Forelimb muscle (tissue), 1 donor: Measurements from ENCODE around the gene PCGF6. TPM values are rescaled to one million over a fixed set of nuclear protein-coding genes. Genes with fewer than 3 reads are reported as not detected.
"Not testable (repeated sequence)": the region's sequence is repeated elsewhere in the genome, so short reads cannot be mapped to it uniquely, and the experiment has no call there.

Experiments
- DNase-seq: peaks from one replicate; pipeline ENCODE4 v3.0.0-alpha.2; 2013; ENCODE audit warnings: low read depth
- polyA plus RNA-seq: library from polyadenylated mRNA; unstranded; fragments of 120-200 nt; gene quantifications from one replicate; pipeline ENCODE4 v1.2.1, GENCODE V29; 2013; ENCODE audit not compliant: insufficient read length

The PCGF6 gene, protein sequence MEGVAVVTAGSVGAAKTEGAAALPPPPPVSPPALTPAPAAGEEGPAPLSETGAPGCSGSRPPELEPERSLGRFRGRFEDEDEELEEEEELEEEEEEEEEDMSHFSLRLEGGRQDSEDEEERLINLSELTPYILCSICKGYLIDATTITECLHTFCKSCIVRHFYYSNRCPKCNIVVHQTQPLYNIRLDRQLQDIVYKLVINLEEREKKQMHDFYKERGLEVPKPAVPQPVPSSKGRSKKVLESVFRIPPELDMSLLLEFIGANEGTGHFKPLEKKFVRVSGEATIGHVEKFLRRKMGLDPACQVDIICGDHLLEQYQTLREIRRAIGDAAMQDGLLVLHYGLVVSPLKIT
- 8.5 TPM for polyA plus RNA-seq

DNA sequence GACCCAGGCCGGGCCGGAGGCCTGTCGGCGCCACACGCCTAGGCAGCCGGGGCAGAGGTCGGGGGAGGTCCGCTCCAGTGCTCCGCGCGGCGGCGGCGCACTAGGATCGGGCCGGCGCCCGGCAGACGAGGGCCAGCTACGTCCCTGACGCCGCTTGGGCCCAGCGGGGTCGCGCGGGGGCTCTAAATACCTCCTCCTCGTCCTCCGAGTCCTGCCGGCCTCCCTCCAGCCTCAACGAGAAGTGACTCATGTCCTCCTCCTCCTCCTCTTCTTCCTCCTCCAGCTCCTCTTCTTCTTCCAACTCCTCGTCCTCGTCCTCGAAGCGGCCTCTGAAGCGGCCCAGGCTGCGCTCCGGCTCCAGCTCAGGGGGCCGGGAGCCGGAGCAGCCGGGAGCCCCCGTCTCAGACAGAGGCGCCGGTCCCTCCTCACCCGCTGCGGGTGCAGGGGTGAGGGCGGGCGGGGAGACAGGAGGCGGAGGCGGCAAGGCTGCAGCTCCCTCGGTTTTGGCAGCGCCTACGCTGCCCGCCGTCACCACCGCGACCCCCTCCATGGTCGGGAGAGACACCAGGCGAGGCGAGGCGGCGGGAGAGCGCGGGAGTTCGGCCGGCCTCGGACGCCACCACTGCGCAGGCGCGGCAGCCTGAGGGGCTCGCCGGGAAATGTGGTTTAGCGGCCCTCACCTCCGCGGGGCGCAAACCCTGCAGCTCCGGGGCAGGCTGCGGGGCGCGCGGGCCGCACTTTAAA, at the start of gene PCGF6:
PCGF6 (minus strand) TSS at position 624 of the 744 bp plus-strand sequence; CDS start at position 550, 74 bp downstream.
- no peak for DNase-seq

DNA sequence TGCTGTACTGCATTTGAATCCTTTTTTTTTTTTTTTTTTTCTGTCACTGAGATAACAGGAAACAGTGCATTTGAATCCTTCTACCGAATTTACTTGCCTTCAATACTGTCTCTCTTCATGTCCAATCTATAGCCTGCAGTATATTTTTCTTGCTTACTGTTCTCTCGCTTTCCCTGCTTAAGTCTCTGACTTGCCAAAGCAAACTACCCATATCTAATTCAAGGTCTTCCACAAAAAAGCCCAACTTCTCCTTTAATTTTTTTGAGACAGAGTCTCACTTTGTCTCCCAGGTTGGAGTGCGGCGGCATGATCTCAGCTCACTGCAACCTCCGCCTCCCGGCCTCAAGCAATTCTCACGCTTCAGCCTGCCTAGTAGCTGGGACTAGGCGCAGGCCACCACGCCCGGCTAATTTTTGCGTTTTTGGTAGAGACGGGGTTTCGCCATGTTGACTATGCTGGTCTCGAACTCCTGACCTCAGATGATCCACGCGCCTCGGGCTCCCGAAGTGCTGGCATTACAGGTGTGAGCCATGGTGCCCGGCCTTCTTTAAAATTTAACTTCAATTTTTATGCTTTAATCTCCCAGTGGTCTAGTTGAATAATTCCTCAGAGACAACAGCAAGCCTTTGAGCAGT, 46.4 kb upstream of the PCGF6 start:
- DNase-seq, result no peak

DNA sequence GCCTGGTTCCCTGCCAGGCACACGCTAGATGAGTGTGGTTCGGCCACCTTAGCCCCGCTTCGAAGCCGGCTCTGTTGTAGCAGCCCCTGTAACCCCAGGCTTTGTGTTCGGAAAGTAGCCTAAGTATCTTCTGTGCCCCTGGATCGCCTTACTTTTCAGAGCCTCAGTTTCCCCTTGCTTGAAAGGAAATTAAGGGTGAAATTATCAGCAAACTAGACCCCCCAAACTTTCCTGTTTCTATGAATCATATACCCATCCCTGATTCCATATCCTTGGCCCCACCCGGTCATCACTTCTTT, 45.8 kb upstream of the PCGF6 start:
- no peak for DNase-seq

DNA sequence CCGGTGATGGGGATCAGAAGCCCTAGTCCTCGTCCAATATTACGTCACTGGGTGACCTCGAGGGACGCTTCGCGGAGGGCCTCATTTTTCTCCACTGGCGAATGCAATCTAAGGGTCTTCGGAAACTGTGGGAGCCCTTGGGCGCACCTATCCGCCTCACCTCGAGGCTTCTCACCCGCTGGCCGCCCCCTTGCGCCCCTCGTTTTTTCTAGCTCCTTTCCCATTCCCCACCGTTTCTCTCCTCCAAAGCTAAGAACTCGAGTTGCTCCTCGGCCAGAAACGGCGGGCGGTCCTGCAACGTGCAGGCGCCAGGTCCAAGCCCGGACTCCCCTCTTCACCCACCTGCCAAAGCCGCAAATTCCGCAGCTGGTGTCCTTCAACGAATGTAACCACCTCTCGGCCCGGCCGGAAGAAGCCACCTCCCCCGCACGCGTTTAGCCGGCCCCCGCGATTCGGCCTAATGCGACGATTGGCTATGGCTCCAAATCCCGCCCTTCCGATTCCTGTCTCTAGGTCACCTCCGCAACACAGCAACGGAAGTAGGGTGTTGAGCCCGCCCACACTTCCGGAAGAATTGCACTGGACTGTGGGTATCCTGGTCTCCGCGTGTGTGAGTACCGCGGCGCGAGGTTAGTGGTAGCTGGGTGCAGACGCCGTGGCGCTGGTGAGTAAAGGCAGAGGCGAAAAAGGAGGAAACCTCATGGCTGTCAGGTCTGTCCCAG, 45.3 kb upstream of the PCGF6 start, which contains the start of the genes ATP5MK and PDCD11:
ATP5MK (minus strand) TSS at position 409 of the 722 bp plus-strand sequence. CDS start 4,018 bp downstream, outside the sequence.
PDCD11 (plus strand) TSS at position 560 of the 722 bp plus-strand sequence. CDS start 1,801 bp downstream, outside the sequence.
- peak; percentile 97 for DNase-seq

DNA sequence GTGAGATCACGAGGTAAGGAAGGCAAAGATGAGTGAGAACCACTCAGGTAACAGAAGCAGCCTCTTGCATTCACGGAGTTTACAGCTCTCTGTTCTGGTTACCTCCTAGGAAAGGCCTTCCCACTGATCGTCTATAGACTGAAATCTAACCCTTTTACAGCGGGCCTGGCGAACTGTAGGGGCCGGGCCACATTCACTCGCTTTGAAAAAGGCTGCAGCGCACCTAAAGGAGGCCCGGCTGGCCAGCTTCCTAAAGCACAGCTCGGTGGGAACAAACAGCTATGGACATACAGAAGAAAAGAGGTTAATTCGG, 44.8 kb upstream of the PCGF6 start:
- no peak for DNase-seq

DNA sequence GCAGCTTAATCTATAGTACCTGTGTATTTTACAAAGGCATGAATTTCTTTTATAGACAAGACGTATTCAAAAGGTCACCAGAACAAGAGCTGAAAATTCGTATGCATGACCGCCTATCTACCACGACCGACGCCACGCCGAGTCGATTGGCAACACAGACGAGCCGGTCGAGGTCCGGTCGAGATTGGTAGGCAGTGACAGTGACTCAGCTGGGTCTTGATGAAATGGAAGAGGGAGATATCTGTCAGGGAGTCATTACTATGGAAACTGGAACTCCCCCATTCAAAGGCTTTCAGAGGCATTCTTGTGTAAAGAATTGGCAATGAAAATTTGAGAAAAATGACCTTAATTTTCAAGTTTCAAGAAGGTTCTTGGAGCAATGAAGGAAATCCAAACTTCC, 43.2 kb upstream of the PCGF6 start:
- DNase-seq, result no peak

DNA sequence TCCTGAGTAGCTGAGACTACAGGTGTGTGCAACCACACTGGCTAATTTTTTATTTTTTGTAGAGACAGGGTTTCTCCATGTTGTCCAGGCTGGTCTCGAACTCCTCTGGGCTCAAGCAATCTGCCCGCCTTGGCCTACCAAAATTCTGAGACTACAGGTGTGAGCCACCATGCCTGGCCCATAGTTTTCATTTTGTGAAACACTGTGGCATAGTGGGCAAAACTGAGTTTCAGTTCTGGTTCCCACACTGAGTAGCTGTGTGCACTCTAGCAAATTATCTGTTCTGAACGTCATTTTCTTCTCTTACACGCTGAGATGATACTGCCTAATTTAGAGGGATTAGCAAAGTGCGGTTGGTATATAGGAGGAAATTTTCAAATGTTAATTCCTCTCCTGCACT, 31.8 kb upstream of the PCGF6 start:
- no peak for DNase-seq

DNA sequence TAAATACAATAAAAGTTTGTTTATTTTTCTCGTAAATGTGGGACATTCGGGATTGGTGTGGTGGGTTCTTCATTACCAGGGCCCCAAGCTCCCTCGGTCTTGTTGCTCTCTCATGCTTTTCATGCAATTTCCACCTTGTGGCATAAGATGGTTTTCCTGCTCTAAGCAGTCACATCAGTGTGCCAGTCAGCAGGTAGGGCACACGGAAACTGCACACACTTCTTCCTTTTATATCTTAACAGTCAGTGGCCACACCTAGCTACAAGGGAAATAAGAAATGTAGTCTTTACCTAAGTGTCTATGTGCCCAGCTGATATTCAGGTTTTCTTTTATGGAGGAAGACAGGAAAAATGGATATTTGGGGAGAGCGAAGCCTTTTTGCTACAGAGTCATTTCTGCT, 23.3 kb upstream of the PCGF6 start:
- no peak for DNase-seq

DNA sequence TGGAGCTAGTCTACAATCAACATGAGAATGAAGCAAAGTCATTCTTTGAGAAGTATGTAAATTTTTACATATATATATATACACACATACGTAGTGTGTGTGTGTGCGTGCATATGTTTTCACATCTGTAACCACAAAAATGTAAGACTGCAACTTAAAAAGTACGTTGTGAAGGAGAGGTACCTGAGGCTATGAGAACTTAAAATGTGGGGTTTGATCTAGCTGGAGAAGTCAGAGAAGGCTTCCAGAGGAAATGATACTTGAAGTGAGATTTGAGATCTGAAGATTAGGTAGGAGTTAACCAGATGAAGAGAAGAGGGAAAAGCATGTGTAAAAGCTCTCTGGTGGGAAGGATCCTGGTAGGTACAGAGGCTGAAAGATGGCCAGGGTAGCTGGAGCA, 22.6 kb upstream of the PCGF6 start:
- DNase-seq, result no peak

DNA sequence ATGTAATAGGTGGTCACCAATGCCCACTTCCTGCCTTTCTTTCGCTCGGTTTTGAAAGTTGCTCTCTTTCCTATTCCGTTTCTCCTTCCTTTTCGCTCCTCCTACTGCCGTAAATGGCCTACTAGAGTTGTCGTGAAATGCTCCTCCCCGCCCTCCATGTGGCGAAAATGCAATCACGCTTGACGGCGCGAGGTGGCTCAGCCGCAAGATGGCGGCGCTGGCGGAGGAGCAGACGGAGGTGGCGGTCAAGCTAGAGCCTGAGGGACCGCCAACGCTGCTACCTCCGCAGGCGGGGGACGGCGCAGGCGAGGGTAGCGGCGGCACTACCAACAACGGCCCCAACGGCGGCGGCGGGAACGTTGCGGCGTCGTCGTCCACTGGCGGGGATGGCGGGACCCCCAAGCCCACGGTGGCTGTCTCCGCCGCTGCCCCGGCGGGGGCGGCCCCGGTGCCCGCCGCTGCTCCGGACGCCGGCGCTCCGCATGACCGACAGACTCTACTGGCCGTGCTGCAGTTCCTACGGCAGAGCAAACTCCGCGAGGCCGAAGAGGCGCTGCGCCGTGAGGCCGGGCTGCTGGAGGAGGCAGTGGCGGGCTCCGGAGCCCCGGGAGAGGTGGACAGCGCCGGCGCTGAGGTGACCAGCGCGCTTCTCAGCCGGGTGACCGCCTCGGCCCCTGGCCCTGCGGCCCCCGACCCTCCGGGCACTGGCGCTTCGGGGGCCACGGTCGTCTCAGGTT, 17.0 kb upstream of the PCGF6 start, which contains the start of gene TAF5:
TAF5 (plus strand) TSS at position 195 of the 737 bp plus-strand sequence; CDS start at position 209, 14 bp downstream.
- DNase-seq, result peak; percentile 96

DNA sequence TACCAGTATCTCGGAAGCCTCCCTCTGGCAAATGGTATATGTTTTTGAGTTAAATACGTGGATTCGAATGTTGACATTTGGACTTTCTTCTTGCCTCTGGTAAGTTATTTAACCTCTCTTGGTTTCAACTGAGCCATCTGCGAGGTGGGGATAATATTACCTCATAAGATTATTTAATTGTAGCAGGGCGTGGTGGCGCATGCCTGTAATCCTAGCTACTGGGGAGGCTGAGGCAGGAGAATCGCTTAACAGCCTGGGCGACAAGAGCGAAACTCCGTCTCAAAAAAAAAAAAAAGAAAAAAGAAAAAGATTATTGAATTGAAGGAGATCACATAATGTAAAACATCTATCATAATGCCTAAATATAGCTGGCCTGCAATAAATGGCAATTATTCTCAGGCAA, 16.4 kb upstream of the PCGF6 start:
- DNase-seq, result no peak

DNA sequence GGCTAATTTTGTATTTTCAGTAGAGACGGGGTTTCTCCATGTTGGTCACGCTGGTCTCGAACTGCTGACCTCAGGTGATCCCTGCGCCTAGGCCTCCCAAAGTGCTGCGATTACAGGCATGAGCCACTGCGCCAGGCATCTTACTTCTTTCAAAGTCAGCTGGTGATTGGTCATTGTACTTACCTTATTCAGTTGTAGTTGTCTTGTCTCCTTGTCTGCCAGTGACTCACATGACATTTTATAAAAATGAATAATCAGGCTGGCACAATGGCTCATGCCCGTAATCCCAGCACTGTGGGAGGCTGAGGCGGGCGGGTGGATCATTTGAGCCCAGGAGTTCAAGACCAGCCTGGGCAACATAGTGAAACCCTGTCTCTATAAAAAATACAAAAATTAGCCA, 9.9 kb upstream of the PCGF6 start:
- DNase-seq, result not testable (repeated sequence)

DNA sequence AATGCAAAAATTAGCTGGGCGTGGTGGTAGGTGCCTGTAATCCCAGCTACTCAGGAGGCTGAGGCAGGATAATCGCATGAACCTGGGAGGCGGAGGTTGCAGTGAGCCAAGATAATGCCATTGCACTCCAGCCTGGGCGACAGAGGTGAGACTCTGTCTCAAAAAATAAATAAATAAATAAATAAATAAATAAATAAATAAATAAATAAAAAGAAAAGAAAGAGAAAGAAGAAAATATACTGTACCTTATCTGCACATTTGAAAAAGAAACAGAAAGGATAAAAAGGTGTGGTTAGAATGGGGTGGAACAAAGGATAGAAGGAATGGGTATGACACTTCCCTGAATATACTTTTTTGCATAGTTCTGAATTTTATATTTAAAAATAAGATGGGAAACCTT, 8.6 kb upstream of the PCGF6 start:
- not testable (repeated sequence) for DNase-seq

DNA sequence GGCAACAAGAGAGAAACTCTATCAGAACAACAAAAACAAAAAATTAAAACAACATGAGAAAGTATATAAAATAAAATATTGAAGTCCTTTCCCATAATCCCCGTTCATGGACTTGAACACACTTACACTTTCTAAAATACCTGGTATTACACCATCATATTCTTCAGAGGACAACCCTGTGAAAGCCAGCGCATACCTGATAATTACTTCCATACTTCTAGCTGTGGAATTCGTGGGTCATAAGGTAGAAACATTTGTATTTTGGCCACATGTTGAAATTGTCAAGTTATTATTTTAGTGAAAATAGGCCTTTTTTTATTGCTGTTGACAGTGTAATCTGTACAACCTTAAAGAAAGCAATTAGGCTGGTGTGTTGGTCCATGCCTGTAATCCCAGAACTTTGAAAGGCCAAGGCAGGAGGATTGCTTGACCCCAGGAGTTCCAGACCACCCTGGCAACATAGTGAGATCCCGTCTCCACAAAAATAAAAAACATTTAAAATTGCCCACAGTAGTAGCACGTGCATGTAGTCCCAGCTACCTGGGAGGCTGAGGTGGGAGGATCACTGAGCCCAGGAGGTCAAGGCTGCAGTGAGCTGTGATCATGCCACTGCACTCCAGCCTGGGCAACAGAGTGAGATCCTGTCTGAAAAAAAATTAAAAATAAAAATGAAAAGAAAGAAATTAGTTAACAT, 5.1 kb upstream of the PCGF6 start:
- no peak for DNase-seq

DNA sequence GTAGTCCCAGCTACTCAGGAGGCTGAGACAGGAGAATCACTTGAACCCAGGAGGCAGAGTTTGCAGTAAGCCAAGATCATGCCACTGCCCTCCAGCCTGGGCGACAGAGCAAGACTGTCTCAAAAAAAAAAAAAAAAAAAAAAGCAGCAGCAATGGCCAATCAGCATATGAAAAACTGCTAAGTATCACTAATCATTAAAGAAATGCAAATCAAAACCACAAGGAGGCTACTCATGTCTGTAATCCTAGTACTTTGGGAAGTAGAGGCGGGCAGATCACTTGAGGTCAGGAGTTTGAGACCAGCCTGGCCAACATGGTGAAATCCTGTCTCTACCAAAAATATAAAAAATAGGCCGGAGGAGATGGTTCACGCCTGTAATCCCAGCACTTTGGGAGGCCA, 3.6 kb upstream of the PCGF6 start:
- not testable (repeated sequence) for DNase-seq

DNA sequence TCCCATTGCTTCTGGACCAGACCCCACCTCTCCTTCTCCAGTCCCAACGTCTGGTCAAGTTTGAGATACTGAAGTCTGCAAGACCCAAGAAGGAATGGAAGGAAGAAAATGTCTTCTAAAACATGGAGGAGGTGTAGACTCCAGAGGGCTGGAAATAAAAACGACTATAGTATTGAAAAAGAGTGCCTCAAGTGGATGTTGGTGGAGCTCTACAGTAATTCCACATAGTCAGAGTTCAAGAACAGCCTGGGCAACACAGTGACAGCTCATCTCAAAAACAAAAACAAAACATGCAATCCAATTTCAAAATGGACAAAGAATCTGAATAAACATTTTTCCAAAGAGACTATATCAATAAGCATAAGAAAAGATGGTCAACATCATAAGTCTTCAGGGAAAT, 2.3 kb upstream of the PCGF6 start:
- DNase-seq, result no peak

DNA sequence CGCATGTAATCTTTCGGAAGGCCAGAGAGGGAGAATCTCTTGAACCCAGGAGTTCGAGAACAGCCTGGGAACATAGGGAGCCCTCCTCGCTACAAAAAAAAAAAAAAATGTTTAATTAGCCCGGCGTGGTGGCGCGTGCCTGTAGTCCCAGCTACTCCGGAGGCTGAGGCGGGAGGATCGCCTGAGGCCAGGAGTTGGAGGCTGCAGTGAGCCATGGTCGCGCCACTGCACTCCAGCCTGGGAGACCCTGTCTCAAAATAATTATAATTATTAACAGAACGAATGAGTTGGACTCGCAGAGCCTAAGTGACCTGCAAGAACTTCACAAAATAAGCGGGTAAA, 794 bp downstream of the PCGF6 start:
- no peak for DNase-seq

DNA sequence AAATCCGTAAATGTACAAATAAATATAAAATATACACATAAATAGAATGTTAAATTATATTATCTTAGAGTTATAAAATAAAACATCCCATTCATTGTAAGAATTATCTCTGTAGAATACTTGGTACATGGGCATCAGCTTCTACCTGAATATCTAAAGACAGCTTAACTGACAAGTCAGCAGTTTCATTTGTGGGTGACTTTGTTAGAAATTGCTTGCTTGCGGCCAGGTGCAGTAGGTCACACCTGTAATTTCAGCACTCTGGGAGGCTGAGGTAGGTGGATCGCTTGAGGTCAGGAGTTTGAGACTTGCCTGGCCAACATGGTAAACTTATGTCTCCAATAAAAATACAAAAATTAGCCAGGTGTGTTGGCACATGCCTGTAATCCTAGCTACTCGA, 14.6 kb downstream of the PCGF6 start:
- DNase-seq, result no peak

DNA sequence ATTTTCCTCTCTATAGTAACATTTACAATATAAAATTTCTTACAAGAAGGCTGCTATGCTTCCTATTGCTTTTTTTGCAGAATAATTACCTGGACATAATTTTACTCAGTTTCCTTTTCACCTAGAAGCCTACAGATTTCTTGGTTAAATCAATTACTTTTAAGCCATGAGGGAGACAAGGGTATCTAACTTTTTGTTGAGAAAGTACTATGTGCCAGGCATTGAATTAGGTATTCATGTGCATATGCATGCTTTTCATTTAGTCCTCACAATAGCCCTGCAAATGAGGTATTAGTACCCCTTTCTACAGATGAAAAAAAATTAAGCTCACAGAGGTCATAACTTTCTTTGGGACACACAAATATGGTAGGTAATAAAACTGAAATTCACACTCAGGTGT, 16.4 kb downstream of the PCGF6 start:
- no peak for DNase-seq

DNA sequence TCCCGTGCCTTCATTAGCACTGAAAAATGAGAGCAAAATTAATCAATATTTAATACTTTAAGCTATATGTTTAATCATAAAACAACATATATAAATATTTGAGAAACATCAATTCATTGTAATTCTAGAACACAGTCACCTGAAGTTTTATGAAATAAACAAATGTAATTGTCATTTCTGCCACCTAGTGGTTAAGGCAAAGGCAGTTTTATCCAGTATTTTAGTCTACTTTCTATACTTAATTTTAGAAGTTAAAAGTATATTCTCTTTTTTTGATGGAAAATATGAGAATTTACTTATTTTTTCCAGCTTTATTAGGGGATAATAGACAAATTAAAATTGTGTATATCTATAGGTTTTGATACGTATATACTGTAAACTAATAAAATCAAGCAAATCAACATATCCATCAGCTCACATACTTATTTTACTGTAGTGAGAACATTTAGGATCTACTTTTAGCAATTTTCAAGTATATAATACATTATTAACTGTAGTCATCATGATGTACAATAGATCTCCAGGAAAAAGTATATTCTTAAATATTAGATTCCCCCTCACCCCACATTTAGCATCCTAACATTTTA, 16.9 kb downstream of the PCGF6 start:
- no peak for DNase-seq
